Gastroesophageal sphincter (tissue), 3 donors: ENCODE data around the gene AR.

Experiments
- CTCF ChIP-seq, 4 experiments: fragments of 200-600 bp in 2 of 4; fragments of 450-650 bp in 2 of 4; sonication (generic) in 1 of 4; IDR thresholded peaks; one replicate each; pipeline ENCODE4 v1.5.1; 2017 to 2019; ENCODE audit warnings: antibody characterized with exemption in 4 of 4, mild to moderate bottlenecking in 2 of 4, moderate library complexity in 2 of 4
- EP300 ChIP-seq: sonication (generic); formaldehyde crosslinking; IDR thresholded peaks from one replicate; pipeline ENCODE4 v1.6.1; 2017; ENCODE audit warnings: antibody characterized with exemption, mild to moderate bottlenecking
- POLR2AphosphoS5 ChIP-seq: sonication (generic); formaldehyde crosslinking; IDR thresholded peaks from one replicate; pipeline ENCODE4 v1.6.1; 2017; ENCODE audit warnings: antibody characterized with exemption

- TF ChIP-seq POLR2AphosphoS5, result no peak
- TF ChIP-seq CTCF (IDR thresholded peaks at IDR 0.05), result no peak
- no peak for TF ChIP-seq EP300
Observed at GRCh38 chrX:67596839-67597790, 53.3 kb downstream of the AR start.
